Measurements from ENCODE around the gene CST8. TPM values are rescaled to one million over a fixed set of nuclear protein-coding genes. Genes with fewer than 3 reads are reported as not detected.

CST8 gene
- total and polyA plus RNA-seq, 2 of the 4 experiments (the other 2 are of a cell fraction): not detected

- WGBS, 2 experiments (ENCODE audit: extremely low coverage in 2 of 2, insufficient read length in 1 of 2): no CpG with 5 or more reads among the region's 1 CpG
- no peak for DNase-seq
- Histone ChIP-seq H4K91ac (ENCODE audit: insufficient read depth, low read depth, low read length) (no peak overlapping the region), H3K9ac (ENCODE audit: low read depth, low read length) (no peak overlapping the region), H2AK9ac (replicated peaks; ENCODE audit: low read depth, low read length, poor library complexity) (no peak overlapping the region), H2AK5ac (ENCODE audit: low read depth, low read length) (no peak overlapping the region), H3K4me3 (ENCODE audit: insufficient read depth, low read depth, low read length) (no peak overlapping the region), H3K18ac (ENCODE audit: low read depth, low read length) (no peak overlapping the region), H3K36me3 (ENCODE audit: control insufficient read depth, insufficient read depth, low read length) (no peaks in the 10 kb centered on the region), H4K5ac (ENCODE audit: low read depth, low read length) (no peak overlapping the region), H3K27me3 (ENCODE audit: control insufficient read depth, insufficient read depth, low read length) (no peaks in the 10 kb centered on the region), H4K20me1 (ENCODE audit: insufficient read depth, low read length) (no peaks in the 10 kb centered on the region), H2BK15ac (ENCODE audit: low read depth, low read length) (no peak overlapping the region), H3K9me3 (ENCODE audit: control insufficient read depth, insufficient read depth, low read length) (no peaks in the 10 kb centered on the region), H3K9me1 (ENCODE audit: insufficient read depth, low read length) (no peaks in the 10 kb centered on the region; the same call in 1 of the 2 replicates), H3K4me2 (ENCODE audit: low read depth, low read length) (no peak overlapping the region), H3K23ac (ENCODE audit: low read depth, low read length) (no peak overlapping the region), H2BK120ac (ENCODE audit: low read depth, low read length) (no peak overlapping the region), H3K27ac (ENCODE audit: insufficient read depth, low read length) (no peak overlapping the region), H3K4me1 (ENCODE audit: control insufficient read depth, insufficient read depth, low read length) (no peaks in the 10 kb centered on the region), H3K14ac (replicated peaks; ENCODE audit: low read depth, low read length) (no peak overlapping the region), H3K56ac (ENCODE audit: extremely low read depth, insufficient read depth, low read length) (no peak overlapping the region), H2BK20ac (ENCODE audit: low read depth, low read length) (no peak overlapping the region), H4K8ac (ENCODE audit: low read depth in 2 of 2, low read length in 2 of 2) (no peak overlapping the region), H3K79me1 (ENCODE audit: low read depth in 1 of 2, low read length in 2 of 2) (no peaks in the 10 kb centered on the region), H3K4ac (ENCODE audit: low read depth, low read length) (no peak overlapping the region), H2AFZ (replicated peaks; ENCODE audit: low read length, poor library complexity) (no peak overlapping the region), H2BK5ac (ENCODE audit: low read depth, low read length, poor library complexity, severe bottlenecking) (no peak overlapping the region)
- BruUV-seq (replicated peaks): no TSS peak
- TF ChIP-seq SMC3 (IDR thresholded peaks at IDR 0.05; ENCODE audit: low read depth, low read length): no peak
- TF ChIP-seq, protein P1, sequence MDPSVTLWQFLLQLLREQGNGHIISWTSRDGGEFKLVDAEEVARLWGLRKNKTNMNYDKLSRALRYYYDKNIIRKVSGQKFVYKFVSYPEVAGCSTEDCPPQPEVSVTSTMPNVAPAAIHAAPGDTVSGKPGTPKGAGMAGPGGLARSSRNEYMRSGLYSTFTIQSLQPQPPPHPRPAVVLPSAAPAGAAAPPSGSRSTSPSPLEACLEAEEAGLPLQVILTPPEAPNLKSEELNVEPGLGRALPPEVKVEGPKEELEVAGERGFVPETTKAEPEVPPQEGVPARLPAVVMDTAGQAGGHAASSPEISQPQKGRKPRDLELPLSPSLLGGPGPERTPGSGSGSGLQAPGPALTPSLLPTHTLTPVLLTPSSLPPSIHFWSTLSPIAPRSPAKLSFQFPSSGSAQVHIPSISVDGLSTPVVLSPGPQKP (IDR thresholded peaks at IDR 0.05; ENCODE audit: borderline replicate concordance, low read depth, low read length): no peak
- TF ChIP-seq RAD21 (IDR thresholded peaks at IDR 0.05; ENCODE audit: low read length): no peak
- TF ChIP-seq, protein P2, sequence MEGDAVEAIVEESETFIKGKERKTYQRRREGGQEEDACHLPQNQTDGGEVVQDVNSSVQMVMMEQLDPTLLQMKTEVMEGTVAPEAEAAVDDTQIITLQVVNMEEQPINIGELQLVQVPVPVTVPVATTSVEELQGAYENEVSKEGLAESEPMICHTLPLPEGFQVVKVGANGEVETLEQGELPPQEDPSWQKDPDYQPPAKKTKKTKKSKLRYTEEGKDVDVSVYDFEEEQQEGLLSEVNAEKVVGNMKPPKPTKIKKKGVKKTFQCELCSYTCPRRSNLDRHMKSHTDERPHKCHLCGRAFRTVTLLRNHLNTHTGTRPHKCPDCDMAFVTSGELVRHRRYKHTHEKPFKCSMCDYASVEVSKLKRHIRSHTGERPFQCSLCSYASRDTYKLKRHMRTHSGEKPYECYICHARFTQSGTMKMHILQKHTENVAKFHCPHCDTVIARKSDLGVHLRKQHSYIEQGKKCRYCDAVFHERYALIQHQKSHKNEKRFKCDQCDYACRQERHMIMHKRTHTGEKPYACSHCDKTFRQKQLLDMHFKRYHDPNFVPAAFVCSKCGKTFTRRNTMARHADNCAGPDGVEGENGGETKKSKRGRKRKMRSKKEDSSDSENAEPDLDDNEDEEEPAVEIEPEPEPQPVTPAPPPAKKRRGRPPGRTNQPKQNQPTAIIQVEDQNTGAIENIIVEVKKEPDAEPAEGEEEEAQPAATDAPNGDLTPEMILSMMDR (conservative IDR thresholded peaks at IDR 0.05; ENCODE audit: low read depth, low read length): no peak
- TF ChIP-seq MXI1 (IDR thresholded peaks at IDR 0.05; ENCODE audit: borderline replicate concordance, low read depth, low read length): no peak
- no peak for TF ChIP-seq BHLHE40 (IDR thresholded peaks at IDR 0.05; ENCODE audit: low read depth, low read length)
- no peak for TF ChIP-seq USF2 (IDR thresholded peaks at IDR 0.05; ENCODE audit: low read depth, low read length)
- TF ChIP-seq RFX5 (IDR thresholded peaks at IDR 0.05; ENCODE audit: low read depth, low read length): no peak
- TF ChIP-seq MAFK (IDR thresholded peaks at IDR 0.05; ENCODE audit: low read depth, low read length): no peak
- TF ChIP-seq FOS (IDR thresholded peaks at IDR 0.05; ENCODE audit: low read depth, low read length): no peak
- TF ChIP-seq MAZ (IDR thresholded peaks at IDR 0.05; ENCODE audit: borderline replicate concordance, low read depth, low read length): no peak
- TF ChIP-seq RCOR1 (IDR thresholded peaks at IDR 0.05; ENCODE audit: insufficient replicate concordance, low read length): no peak
- no peak for TF ChIP-seq POLR2A (IDR thresholded peaks at IDR 0.05; ENCODE audit: low read depth, low read length)
- TF ChIP-seq NFE2L2 (IDR thresholded peaks at IDR 0.05; ENCODE audit: low read depth, low read length): no peak
- TF ChIP-seq CEBPB (IDR thresholded peaks at IDR 0.05; ENCODE audit: low read depth, low read length): no peak
- dilution Hi-C loops (cut with HindIII; ENCODE audit: low sequenced_read_pairs, unreplicated experiment): no loop called here
- POLR2A ChIA-PET (ENCODE audit: unreplicated experiment): no interaction called here
- intact Hi-C loops (cut with micrococcal nuclease): no loop called here
- in situ Hi-C loops (cut with MboI; ENCODE audit: low sequenced_read_pairs): no loop called here
- CTCF ChIA-PET: no interaction called here
- ATAC-seq (ENCODE audit: low read depth): no peak
Observed at GRCh38 chr20:23541330-23541729, 50.4 kb downstream of the CST8 start.
